LoVo (cell line): ENCODE measurements around the gene CLIC3.

Experiments used
- DNase-seq: peaks from one replicate; pipeline ENCODE4 v3.0.0-alpha.2; 2016; ENCODE audit warnings: low spot score

CLIC3 gene

GRCh38 chr9:137030538-137031527 is 34.5 kb upstream of the CLIC3 start:
- DNase-seq, result no peak

GRCh38 chr9:137030006-137030405 is 33.6 kb upstream of the CLIC3 start:
- DNase-seq, result no peak

GRCh38 chr9:137029058-137029936 is 32.9 kb upstream of the CLIC3 start:
- DNase-seq, result peak; percentile 72

DNA sequence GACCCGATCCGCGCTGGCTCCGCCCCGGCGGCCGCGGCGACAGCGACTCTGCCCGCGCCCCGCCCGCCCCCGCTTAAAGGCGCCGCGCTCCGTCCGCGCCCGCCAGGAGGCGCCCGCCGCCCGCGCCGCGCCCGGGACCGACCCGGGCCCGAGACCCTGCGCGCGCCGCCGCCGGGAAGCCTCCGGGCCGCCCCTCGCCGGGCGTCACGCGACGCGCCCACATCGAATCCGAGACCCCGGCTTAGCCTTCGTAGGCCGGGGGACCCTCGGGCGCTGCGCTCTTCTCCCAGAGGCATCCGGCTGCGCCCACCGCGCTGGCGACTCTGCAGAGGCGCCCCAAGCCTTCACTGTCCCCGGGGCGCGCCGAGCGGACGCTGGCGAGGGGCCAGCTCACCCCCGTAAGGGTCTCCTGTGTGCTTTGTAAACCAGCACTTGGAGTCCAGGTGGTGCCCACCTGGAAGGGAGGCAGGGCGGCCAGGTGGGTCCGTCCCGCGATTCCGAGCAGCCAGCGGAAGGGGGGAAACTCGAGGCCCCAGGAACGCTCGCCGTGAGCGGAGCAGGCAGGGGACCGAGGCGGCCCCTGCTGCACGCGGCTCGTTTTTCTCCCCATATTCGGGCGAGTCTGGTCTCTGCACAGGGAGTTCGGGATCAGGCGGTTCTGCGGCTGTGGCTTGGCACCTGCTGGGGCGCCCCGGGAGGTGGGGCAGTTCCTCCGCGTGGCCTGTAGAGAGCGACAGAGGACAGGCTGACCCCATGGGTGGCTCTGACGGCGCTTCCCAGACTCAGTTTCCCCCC is 32.1 kb upstream of the CLIC3 start:
- peak; percentile 81 for DNase-seq

DNA sequence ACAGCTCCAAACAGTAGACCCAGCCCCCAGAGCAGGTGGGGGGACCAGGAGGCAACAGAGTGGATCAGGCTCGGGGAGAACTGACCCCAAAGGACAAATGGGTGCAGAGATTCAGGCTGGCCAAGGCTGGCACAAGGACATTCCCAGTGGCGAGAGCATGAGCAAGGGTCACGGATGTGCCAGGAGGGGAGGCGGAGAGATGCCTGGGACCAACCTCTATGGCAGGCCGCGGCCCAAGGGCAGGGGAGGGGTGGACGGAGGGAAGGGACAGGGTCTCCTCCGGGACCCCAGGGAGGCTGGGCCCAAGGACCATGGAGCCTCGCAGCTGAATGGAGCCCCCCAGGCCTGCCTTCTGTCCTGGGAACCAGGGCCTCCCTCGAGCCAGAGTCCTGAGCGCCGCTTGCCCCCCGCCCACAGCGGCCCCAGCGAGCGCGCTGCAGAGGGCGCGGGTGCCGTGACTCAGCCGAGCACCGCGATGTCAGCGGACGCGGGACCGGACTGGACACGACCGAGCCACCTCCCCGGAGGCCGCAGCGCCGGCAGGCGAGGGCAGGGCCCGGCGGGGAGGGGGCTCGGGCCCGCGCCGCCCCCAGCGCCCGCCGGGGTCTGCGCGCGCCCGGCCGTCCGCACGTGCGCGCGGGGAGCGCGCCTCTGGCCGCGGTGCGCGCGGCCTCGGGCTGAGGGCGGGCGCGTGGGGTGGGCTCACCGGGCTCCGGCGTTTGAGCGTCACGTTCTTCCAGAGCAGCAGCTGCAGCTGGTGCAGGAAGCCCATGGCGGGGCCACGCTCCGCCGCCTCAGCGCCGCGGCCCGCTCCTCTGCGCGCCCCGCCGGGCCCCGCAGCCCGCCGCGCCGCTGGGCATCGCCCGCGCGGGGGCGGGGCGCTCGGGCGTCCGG is 31.2 kb upstream of the CLIC3 start, which contains the start of gene ABCA2:
Gene ABCA2, minus strand, starts transcription at position 869 of the 894 bp plus-strand sequence. Its CDS starts 97 bp downstream, at position 772.
- peak; percentile 20 for DNase-seq

DNA sequence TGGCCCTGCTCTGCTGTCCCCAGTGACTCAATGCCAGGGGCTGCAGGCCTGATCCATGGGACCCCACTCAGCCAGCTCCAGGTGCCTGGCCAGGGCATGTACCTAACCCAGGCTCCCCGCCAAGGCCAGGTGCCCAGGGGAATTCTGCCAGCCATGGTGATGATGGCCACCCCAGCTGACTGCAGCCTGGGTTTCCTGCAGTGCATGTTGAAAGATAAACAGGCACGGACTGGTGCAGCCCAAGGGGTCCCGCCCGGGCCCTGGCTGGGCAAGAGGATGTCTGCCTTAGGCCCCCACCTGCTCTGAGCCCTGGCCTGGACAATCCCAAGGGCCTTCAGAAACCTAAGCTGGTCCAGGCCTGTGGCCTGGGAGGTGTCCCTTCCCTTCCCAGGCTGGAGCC is 30.5 kb upstream of the CLIC3 start:
- no peak for DNase-seq

GRCh38 chr9:137026384-137026783 is 30.0 kb upstream of the CLIC3 start:
- DNase-seq, result no peak

GRCh38 chr9:137025517-137025966 is 29.2 kb upstream of the CLIC3 start:
- DNase-seq, result no peak

GRCh38 chr9:137023583-137023991 is 27.2 kb upstream of the CLIC3 start:
- no peak for DNase-seq

DNA sequence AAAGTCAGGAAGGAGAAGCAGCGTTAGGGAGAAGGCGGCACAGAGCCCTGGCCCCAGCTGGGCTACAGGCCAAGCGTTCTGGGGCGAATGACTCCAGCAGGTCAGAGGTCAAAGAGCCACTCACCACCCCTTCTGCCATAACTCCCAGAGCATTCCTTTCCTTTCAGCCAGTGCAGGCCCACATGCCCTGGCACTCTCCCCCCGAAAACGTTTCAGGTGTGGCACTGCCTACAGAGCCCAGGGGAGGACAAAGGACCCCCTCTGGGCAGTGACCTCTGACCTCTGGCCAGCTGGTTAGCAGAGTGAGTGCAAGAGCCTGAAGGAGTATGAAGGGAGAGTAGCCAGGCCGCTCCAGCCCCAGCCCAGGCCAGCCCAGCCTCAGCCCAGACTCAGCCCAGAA is 26.8 kb upstream of the CLIC3 start:
- DNase-seq, result no peak

GRCh38 chr9:137022662-137023008 is 26.3 kb upstream of the CLIC3 start:
- DNase-seq, result no peak

- DNase-seq, result peak; percentile 89
These were observed 25.8 kb upstream of the CLIC3 start for GRCh38 chr9:137021979-137022661.

- no peak for DNase-seq
These were observed 25.2 kb upstream of the CLIC3 start for GRCh38 chr9:137021568-137021978.

GRCh38 chr9:137020771-137021567 is 24.6 kb upstream of the CLIC3 start:
- no peak for DNase-seq

DNA sequence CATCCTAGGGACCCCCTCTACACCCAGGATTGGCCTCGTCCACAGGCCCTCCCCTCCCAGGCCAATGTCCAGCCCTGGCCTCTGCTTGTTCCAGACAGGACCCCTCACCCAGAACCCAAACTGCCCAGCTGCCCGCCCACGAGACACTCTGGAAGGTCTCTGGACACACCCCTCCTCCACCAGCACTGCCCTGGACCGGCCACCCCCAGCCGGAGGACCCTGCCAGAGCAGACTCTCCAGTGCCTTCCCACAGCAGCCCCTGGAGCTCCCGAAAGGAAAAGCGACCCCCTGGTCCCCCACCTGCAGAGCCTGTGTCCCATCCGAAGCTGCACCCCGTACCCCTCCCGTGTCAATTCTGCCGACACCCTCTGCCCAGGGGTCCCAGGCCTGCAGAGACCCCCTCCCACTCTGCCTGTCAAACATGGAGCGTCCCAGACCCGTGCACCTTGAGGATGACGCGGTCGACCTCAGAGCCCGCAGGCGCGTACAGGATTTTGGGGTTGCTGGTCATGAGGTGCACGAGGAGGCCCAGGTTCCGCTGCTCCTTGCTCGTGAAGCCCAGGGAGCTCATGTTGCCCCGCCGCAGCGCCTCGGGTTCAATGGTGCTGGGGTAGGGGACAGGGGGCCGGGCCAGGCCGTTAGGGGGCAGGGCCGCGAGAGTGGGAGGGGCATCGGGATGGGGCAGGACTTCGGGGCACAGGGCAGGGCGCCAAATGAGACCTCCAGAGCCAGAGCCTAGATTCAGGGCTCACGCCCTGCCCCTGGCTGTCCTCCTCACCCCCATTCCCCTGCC is 23.7 kb upstream of the CLIC3 start:
- DNase-seq, result no peak

GRCh38 chr9:137018761-137019559 is 22.6 kb upstream of the CLIC3 start:
- DNase-seq, result no peak

GRCh38 chr9:137017791-137018497 is 21.6 kb upstream of the CLIC3 start:
- DNase-seq, result no peak
